Upper lobe of left lung (tissue), 4 donors: ENCODE measurements around the gene DNAJC1.

Experiments
- CTCF ChIP-seq, 6 experiments: fragments of 450-650 bp in 4 of 6; fragments of 200-600 bp in 2 of 6; sonication (generic) in 2 of 6; IDR thresholded peaks; one replicate each; pipeline ENCODE4 v1.5.1; 2016 to 2019; ENCODE audit warnings: antibody characterized with exemption in 6 of 6
- EP300 ChIP-seq, 4 donors: sonication (generic); formaldehyde crosslinking; IDR thresholded peaks; one replicate each; pipeline ENCODE4 v1.5.1; 2017; ENCODE audit warnings: antibody characterized with exemption in 4 of 4, control low read depth in 2 of 4

- TF ChIP-seq CTCF (IDR thresholded peaks at IDR 0.05), result no peak
- TF ChIP-seq EP300 (IDR thresholded peaks at IDR 0.05), result no peak
Measured at GRCh38 chr10:21727452-21728168, 275.9 kb downstream of the DNAJC1 start.
